H1 (cell line): ENCODE measurements around the gene PTPRF. TPM values are rescaled to one million over a fixed set of nuclear protein-coding genes. Genes with fewer than 3 reads are reported as not detected.

Experiments used
- RNF2 ChIP-seq: fragments of 200-900, 300-1000 bp; sonication (generic); IDR thresholded peaks from 2 replicates; pipeline ENCODE4 v1.7.1; 2016; ENCODE audit warnings: borderline replicate concordance, low read depth, mild to moderate bottlenecking, antibody characterized with exemption, low read length; ENCODE audit not compliant: poor library complexity, severe bottlenecking; ENCODE audit errors: missing control alignments
- polyA plus RNA-seq, 7 experiments: library from polyadenylated mRNA; depleted of rRNA in 3 of 7; stranded (reverse) in 5 of 7; unstranded in 2 of 7; fragments of >200 nt in 5 of 7; fragments of 200-250 nt in 2 of 7; gene quantifications; 1 replicate in 5 of 7; 2 replicates in 1 of 7; 4 replicates in 1 of 7; pipeline versions ENCODE4 v1.2.1 to v1.2.3, GENCODE V29; 2011 to 2013; ENCODE audit warnings: missing spikeins in 2 of 7, mixed read lengths in 2 of 7
- total RNA-seq: library from RNA; stranded (reverse); fragmentation: NEBNext Ultra II Directional; extraction: Animal tissue kit (Norgen Biotek cat#: 25700); gene quantifications from 2 replicates; pipeline ENCODE4 v1.2.1, GENCODE V29; 2021

Gene PTPRF
- total and polyA plus RNA-seq, 2 of the 8 experiments (the other 6 are each of a cell fraction or from before 2014, with no cell fraction given) = 136 to 231 TPM

DNA sequence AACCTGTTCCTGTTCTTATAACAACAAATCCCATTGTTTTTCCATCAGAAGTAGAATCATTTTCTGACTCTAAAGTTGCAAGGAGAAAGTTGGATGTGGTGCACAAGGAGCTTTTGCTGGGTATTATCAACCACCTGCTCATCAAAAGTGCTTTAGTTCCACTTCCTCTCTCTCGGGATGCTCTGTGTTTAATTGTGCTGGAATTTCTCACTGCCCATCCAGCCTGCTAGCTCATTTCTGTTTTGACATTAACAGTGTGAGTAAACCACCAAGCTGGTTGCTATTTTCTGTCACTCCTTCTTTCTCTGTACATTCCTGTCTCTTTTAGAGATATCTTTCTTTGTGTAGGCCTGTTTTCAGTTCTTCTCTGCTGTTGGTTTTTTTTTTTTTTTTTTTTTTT, 125.3 kb downstream of the PTPRF start (continued):
- no peak for TF ChIP-seq RNF2
